GM21367 (cell line): ENCODE results near the gene TMEM192.
"Not testable (repeated sequence)": the region's sequence is repeated elsewhere in the genome, so short reads cannot be mapped to it uniquely, and the experiment has no call there.

ENCODE experiments used
- ATAC-seq: cut with Tn5 transposase; IDR thresholded peaks from one replicate; pipeline ENCODE4 v1.9.1; 2021; ENCODE audit not compliant: unreplicated experiment

TMEM192 gene

GRCh38 chr4:165112368-165113121 is at the start of gene TMEM192:
TSS of gene TMEM192 (minus strand) at chr4:165112860. CDS start at chr4:165112773, 87 bp downstream.
- ATAC-seq: peak; percentile 96

- no peak for ATAC-seq
Measured at GRCh38 chr4:165158762-165159161, 46.1 kb upstream of the TMEM192 start.

GRCh38 chr4:165156906-165157305 is 44.2 kb upstream of the TMEM192 start:
- no peak for ATAC-seq

DNA sequence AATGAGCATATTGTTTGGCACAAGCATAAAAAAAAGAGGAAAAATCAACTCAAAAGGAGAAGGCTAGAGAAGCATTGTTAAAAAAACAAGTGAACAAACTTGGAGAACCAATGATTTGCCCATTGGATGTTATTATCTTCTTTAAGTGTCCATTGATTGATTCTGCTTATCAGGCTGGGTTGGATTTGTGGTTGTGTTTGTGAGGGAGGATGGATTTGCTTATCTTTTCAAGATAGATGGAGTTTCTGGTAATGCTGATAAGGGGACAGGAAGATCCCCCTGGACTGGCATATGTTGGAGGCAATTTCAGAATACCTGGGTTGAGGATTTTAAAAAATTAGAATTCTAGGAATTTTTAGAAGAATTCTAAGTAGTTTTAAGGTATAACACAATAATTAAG is 41.8 kb upstream of the TMEM192 start:
- no peak for ATAC-seq

DNA sequence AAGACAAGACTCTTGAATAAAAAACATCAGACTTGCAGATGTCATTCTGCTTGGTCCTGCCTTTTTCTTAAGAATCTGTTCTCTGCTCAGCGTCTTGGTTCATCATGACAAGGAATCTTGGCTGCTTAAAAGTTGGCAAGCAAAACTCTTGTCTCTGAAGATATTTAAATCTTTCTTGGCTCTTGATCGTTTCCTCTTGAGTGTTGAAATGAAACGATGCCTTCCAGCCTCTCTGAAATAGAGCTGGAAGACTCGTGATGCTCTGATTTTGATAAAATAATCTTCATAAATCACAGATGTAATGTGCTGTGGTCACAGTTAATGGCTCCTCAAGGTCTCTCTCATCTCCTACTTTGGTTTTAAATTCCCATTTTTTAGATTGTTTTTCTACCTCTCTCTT is 39.9 kb upstream of the TMEM192 start:
- no peak for ATAC-seq

DNA sequence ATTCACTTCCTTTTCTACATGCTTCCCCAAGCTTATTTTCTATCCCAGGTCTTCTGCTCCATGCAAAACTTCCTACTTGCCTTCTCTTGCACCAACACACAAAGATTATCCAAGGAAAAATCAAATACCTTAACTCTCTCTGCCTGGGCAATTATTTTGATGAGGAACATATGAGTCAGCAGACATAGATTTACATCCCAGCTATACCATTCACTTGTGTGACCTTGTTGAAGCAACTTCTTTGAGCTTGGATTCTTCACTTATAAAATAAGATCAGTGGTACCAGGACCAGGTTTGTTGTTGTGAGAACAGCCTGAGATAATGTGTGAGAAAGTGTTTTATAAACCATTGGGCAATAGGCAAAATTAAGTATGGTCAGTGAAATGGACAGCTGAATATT is 39.1 kb upstream of the TMEM192 start:
- no peak for ATAC-seq

DNA sequence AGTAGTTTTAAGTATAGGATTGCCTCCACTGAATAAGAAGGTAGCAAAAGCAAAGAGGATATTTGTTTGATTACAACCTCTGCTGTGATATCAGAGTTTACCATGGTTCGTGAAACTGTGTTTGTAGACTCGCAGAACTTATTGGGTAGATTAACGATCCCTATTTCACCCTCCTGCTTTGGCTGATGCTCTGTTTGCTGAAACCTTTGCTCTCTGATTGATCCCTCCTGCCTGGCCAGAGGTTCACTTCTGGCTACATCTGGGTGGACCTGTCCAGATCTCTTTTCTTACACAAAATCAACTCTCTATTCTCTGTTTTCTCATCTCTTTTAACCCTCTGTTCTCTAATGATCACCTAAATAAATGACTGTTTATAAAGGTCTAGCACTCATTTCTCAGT is 37.9 kb upstream of the TMEM192 start:
- ATAC-seq: no peak

- no peak for ATAC-seq
Measured at GRCh38 chr4:165138843-165139242, 26.2 kb upstream of the TMEM192 start.

DNA sequence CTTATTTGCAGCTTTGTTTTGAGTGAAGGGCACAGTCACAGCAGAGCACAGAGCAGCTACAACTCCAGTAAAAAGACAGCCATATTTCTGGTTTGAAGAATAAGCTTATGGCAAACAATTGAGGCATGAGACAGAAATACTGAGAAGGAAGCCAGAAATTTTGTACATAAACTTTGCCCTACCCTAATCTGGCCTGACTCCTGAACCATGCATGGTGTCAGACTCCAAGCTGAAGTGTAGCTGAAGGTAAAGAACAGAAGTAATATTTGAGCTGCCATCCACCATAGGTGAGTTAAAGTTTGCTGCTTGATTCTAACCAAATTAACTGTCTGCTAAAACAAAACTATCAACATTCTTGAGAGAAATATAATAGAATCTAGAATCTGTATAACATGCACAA is 24.5 kb upstream of the TMEM192 start:
- no peak for ATAC-seq

GRCh38 chr4:165136529-165136928 is 23.9 kb upstream of the TMEM192 start:
- ATAC-seq: no peak

DNA sequence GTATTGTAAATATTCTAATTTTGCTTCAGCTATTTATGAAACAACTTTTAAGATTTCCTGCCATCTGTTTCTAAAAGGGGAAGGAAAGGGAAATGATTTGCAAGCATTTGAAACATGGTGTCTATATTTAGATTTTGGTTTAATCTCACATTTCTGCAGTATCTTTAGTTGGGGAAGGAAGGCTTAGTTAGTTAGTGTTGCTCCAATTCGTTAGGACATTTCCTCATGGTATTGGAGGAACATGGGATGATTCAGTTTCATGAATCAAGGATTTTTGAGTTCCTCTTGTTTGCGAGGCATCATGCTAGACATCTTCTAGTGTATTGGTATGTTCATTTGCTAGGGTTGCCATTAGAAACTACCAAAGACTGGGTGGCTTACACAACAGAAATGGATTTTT is 20.5 kb upstream of the TMEM192 start:
- ATAC-seq: no peak

DNA sequence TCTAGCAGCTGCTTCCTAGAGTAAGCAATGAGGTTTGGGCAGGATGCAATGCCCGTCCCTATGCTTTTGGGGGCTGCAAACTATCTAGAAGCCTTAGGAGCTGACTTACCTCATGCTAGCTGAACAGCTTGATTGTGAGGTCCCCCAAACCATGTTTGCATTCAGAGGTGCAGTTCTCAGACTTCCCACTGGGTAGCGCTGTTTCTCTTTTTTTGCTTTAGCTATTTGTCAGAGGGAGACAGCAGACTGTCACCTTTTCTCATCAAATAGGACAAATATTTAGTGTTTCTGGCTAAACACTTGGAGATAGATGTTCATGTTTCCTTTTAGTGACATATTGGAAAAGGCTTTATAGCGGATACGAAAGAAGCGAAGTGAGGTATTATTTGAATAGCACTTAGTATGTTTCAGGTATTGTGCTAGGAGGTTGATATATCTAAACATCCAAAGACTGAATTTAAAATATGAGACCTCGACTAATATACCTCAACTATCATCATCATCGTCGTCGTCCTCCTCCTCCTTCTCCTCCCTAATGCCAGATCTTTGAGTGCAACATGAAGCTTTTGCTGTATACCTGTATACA is 18.7 kb upstream of the TMEM192 start:
- peak; percentile 78 for ATAC-seq

DNA sequence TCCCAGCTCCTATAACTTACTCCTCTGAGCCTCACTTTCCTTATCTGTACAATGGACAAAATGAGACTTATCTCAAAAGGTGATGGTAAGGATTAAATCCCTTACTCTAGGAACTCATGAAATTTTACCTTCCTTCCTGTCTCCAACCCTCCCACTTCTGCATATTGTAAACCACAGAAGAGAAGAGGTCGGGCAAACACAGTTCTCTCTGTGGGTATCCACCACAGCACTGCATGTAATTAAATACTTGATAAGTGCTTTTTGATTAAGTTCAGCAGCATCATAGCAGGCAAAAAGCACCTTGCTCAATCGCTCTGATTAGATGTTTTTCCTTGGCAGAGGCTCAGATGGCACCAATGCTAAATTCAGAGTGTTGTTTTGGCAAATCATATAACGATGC is 17.3 kb upstream of the TMEM192 start:
- no peak for ATAC-seq

DNA sequence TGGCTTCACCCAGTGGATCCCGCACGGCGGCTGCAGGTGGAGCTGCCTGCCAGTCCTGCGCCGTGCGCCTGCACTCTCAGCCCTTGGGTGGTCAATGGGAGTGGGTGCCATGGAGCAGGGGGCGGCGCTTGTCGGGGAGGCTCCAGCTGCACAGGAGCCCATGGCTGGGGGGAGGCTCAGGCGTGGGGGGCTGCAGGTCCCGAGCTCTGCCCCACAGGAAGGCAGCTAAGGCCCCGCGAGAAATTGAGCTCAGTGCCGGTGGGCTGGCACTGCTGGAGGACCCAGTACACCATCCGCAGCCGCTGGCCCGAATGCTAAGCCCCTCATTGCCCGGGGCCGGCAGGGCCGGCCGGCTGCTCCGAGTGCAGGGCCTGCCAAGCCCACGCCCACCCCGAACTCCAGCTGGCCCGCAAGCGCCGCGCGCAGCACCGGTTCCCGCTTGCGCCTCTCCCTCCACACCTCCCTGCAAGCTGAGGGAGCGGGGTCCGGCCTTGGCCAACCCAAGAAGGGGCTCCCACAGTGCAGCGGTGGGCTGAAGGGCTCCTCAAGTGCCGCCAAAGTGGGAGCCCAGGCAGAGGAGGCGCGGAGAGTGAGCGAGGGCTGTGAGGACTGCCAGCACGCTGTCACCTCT is 13.3 kb upstream of the TMEM192 start:
- ATAC-seq: not testable (repeated sequence)

DNA sequence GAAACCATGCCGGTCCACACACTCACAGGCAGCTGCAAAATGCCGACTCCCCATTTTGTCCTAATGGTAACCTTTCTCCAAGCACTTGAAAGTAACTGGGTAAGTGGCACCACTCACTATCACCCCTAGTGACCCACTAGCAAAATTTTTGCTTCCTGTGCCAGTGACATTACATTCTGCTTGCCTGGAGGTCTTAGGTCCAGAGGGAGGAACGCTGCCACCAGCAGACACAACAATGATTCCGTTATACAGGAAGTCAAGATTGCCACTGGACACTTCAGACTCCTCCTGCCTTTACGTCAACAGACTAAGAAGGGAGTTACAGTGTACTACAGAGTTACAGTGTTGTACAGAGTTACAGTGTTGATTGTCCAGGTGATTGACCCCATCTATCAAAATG is 11.8 kb upstream of the TMEM192 start:
- no peak for ATAC-seq

DNA sequence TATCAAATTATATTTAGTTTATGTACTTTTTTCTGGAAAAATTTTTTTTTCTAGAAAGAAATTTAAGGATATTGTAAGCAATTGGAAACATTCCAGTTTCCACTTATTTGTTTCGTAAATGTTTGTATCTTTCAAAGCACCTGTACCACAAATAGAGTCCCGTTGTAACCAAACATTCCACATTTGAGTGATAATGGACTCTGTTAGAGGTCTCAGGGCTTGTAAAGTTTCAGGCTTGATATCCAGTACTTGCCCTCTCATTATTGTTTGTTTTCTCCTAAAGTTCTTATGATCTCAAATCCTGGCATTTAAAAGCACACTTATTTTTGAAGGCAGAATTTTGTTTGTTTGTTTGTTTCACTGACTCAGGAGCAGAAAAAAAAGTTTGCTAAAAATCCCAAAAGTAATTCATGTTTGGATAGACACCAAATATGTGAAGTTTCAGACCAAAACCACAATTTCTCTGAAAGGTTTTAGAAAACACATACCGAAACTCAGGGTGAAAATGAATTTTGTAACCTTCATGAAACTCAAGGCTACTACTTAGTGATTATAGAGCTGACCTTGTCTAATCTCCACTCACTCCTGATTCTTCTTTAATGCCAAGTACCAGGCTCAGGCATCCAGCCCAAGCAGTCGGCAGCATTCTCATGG is 5.7 kb upstream of the TMEM192 start:
- ATAC-seq: peak; percentile 84

DNA sequence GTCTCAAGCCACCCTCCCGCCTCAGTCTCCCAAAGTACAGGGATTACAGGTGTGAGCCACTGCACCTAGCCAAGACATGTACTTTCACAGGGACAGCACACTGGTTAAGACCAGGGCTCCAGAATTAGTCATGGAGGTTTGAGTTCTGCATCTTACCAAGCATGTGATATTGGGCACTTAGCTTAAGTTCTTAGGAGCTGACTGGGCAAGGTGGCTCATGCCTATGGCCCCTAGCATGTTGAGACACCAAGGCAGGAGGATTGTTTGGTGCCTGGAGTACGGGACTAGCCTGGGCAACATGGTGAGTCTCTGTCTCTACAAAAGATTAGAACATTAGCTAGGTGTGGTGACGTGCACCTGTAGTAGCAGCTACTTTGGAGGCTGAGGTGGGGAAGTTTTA is 2.6 kb upstream of the TMEM192 start:
- ATAC-seq: no peak

DNA sequence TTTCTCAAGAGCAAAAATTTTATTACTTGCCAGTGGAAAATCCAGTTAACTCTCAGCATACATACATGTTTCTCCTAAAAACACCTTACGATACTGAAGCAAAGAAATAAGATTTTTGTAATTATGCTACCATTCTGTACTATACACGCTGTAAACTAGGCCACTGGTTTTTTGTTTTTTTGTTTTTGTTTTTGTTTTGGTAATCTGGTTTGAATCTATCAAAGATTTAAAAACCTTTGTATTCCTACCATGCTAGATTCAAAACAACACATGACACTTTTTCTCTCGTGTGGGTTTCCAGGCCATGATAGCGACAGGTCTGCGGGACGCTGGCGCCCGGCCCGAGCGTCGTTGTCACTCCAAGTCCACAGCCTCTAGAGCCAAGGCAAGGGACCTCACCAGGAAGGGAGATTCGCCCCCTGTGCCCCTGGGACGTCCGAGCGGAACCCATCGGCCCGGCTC is 723 bp downstream of the TMEM192 start:
- ATAC-seq: no peak

GRCh38 chr4:165106518-165106917 is 6.1 kb downstream of the TMEM192 start:
- ATAC-seq: no peak

DNA sequence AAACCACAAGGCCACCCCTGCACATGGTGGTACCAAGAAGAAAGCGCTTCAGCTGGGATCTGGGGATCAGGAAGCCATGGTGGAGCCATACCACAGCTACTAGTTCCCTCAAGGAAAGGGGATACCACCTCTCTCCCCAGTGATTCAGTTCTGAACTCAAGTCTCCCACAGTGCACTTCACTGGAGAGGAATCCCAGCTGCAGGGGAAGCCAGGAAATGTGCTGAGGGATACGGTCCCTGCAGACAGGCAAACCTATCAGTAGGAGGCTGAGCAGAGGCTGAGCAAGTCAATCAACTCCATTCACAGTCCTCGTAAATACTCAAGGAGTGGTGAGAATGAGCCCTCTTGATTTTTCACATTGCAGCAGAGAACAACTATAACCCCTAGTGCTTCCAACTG is 11.0 kb downstream of the TMEM192 start:
- ATAC-seq: no peak

GRCh38 chr4:165096776-165097175 is 15.9 kb downstream of the TMEM192 start:
- ATAC-seq: peak; percentile 60

- no peak for ATAC-seq
Measured at GRCh38 chr4:165095291-165095690, 17.4 kb downstream of the TMEM192 start.
